T-helper 1 cell (primary cell): Measurements from ENCODE around the gene COPS6.
"Not testable (repeated sequence)": the region's sequence is repeated elsewhere in the genome, so short reads cannot be mapped to it uniquely, and the experiment has no call there.

ENCODE experiments used
- DNase-seq, 5 donors: peaks; one replicate each; pipeline ENCODE4 v3.0.0-alpha.2; 2012 to 2020

The COPS6 gene

DNA sequence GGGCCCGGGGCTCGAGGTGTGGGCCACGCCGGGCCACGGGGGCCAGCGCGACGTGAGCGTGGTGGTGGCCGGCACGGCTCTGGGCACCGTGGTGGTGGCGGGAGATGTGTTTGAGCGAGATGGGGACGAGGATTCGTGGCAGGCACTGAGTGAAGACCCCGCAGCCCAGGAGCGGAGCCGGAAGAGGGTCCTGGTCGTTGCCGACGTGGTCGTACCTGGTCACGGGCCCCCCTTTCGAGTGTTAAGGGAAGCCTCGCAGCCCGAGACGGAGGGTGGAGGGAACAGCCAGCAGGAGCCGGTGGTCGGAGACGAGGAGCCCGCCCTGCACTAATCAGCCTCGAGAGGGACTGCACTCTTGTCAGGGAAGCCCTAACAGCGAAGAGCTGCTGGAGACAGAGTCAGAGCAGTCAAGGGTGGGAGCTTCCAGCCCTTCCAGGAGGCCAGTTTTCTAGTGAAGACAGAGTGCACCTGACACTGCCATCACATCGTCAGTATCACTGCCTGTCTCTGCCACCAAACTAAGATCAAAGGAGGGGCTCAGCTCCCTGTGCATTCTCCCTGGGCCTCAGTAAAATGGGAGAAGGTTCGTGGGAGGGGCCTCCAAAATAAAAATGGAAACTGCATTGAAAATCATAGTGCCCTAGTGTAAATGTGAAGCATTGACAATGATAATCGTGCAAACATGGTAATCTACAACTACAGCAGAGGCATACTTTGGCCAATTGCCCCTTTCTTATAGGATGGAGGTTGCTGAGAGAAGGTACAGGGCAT, 39.3 kb downstream of the COPS6 start:
- peak in 1 of 5 donors; percentile 31 for DNase-seq

- no peak for DNase-seq
Measured at GRCh38 chr7:100128637-100128963, 39.8 kb downstream of the COPS6 start.

DNA sequence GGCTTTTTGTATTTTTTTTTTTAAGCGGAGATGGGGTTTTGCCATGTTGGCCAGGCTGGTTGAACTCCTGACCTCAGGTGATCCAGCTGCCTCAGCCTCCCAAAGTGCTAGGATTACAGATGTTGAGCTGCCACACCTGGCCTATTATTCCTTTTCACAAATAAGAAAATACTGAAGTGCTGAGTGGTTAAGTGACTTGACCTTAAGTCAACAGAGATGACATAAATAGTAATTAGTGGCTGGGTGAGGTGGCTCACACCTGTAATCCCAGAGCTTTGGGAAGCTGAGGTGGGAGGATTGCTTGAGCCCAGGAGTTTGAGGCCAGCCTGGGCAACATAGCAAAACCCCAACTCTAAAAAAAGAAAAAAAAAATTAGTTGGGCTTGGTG, 41.4 kb downstream of the COPS6 start:
- not testable (repeated sequence) for DNase-seq

- peak; percentile 67 to 81 (median 73) for DNase-seq
Measured at GRCh38 chr7:100130608-100131453, 42.1 kb downstream of the COPS6 start.

GRCh38 chr7:100132126-100132525, 43.4 kb downstream of the COPS6 start:
- no peak for DNase-seq

DNA sequence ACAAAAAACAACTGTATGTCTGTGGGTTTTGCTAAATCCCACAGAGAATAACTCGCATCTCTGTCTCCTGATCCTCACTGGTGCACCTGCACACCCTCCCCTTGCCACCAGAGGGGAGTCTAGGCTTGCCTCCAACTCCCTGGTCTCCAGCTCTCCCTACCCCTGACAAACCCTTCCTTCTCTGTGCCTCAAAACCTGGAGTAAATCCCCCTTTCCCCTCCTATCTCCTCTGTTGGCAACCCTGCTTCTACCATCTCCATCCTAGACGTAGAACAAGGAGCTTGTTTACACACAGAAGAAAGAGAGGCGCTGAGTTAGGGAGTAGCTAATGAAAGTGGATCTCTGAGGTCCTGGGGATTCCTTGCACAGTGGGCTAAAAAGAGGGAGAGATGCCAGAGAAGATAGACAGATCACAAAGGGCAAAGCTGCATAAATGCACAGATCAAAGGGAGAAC, 44.0 kb downstream of the COPS6 start:
- peak in 4 of 5 donors; percentile 46 to 66 (median 54) for DNase-seq

DNA sequence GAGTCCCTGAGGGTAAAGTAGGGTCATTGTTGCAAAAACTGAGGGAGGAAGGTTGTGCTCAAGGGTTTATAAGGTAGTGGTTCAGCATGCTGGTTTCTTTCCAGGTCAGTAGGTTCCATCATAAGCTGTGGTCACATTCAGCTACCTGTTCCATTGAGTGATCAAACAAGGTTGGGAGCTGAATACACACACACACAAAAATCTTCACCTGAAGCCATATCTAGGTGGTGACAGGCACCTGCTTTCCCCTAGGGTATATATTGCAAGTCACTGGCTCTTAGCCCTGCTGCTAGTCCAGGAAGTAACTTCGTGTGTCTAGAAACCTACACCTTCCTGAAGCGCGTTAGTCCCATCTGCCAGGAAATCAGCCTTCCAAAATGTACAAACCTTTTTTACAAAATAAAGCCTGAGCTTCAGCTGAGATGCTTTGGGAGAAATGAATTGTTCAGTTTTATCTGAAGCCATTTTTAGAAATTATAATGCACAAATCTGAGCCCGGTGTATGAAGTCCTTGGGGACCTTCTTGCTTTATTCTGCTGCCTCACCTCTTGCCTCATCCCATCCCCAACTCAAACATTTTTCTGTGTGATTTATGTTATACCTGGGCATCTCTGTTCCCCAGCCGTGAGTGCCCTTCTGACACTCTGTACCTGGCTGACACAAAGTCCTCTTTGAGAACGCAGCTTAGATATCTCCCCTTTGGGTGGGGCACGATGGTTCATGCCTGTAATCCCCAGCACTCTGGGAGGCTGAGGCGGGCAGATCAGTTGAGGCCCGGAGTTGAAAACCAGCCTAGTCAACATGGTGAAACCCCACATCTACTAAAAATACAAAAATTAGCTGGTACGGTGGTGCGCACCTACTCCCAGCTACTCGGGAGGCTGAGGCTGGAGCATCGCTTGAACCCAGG, 49.3 kb downstream of the COPS6 start:
- no peak for DNase-seq

DNA sequence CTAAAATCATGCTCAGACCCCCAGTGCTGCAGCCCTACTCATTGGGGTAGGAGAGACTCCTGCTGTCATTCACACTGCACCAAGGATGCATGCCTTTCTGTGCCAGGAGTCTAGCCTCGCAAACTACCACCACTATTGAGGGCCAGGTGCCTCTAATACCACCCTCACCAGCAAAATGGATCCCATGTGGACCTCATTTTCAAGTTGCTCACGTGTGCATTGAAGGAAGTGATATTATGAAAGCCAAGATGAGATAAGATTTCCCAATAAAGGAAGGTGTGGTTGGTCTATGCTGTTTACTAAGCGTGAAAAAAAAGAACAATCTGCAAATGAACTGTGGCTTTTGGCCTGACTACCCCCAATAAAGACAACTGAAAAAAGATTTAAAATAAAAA, 52.8 kb downstream of the COPS6 start:
- no peak for DNase-seq
